Neural crest cell (in vitro differentiated cells): Measurements from ENCODE around the gene PLPP4. TPM values are rescaled to one million over a fixed set of nuclear protein-coding genes. Genes with fewer than 3 reads are reported as not detected.

ENCODE experiments used
- DNase-seq: peaks from one replicate; pipeline ENCODE4 v3.0.0; 2021; ENCODE audit warnings: low read depth, mixed read lengths, low spot score
- H3K27ac Mint-ChIP-seq: one replicate; pipeline ENCODE4 v1.8.0; 2021; ENCODE audit warnings: mild to moderate bottlenecking, mixed read lengths; ENCODE audit not compliant: unreplicated experiment
- H3K27me3 Mint-ChIP-seq: 2 replicates; pipeline ENCODE4 v1.8.0; 2021; ENCODE audit warnings: low read depth, mild to moderate bottlenecking, mixed read lengths
- H3K36me3 Mint-ChIP-seq: 2 replicates; pipeline ENCODE4 v1.8.0; 2021; ENCODE audit warnings: low read depth, mild to moderate bottlenecking, mixed read lengths
- H3K4me1 Mint-ChIP-seq: 2 replicates; pipeline ENCODE4 v1.8.0; 2021; ENCODE audit warnings: mixed read lengths
- H3K4me3 Mint-ChIP-seq: one replicate; pipeline ENCODE4 v1.8.0; 2021; ENCODE audit warnings: mild to moderate bottlenecking, mixed read lengths
- H3K9me3 Mint-ChIP-seq: 2 replicates; pipeline ENCODE4 v1.8.0; 2021; ENCODE audit warnings: mixed read lengths
- total RNA-seq: library from RNA; stranded (reverse); gene quantifications from 2 replicates; pipeline ENCODE4 v1.2.1, GENCODE V29; 2021
- TF ChIP-seq, protein P1 (sequence below): fragments of 200-600 bp; sonication (generic); conservative IDR thresholded peaks from 2 replicates; pipeline ENCODE4 v1.5.0; 2021; ENCODE audit warnings: antibody characterized with exemption, mild to moderate bottlenecking

PLPP4 gene
- total RNA-seq, 1 donor from 2014 or later, result not detected

DNA sequence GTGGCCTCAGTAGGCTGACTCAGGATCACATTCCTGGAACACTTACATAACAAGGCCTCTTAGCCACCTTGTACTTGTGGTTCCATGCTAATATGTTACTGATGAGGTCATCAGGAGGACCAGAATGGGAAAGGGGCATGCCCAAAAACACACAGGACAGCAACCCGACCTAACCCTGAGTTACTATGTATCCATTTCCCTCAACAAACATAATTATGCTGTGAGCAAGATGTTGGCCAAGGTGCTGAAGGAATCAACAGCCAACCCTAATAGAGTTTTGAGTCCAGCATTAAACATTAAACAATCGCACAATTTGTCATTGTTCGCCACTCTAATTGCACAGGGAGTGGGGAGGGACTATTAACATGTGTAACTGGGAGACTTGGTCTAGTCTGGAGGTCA lies 129.4 kb downstream of the PLPP4 start:
- H3K4me3 Mint-ChIP-seq, result no peak overlapping the region
- TF ChIP-seq, protein P1, sequence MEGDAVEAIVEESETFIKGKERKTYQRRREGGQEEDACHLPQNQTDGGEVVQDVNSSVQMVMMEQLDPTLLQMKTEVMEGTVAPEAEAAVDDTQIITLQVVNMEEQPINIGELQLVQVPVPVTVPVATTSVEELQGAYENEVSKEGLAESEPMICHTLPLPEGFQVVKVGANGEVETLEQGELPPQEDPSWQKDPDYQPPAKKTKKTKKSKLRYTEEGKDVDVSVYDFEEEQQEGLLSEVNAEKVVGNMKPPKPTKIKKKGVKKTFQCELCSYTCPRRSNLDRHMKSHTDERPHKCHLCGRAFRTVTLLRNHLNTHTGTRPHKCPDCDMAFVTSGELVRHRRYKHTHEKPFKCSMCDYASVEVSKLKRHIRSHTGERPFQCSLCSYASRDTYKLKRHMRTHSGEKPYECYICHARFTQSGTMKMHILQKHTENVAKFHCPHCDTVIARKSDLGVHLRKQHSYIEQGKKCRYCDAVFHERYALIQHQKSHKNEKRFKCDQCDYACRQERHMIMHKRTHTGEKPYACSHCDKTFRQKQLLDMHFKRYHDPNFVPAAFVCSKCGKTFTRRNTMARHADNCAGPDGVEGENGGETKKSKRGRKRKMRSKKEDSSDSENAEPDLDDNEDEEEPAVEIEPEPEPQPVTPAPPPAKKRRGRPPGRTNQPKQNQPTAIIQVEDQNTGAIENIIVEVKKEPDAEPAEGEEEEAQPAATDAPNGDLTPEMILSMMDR, result no peak
- no peaks in the 10 kb centered on the region for H3K36me3 Mint-ChIP-seq
- DNase-seq, result no peak
- H3K27me3 Mint-ChIP-seq, result peaks cover 5% of the 10 kb centered on the region
- no peaks in the 10 kb centered on the region for H3K9me3 Mint-ChIP-seq
- H3K27ac Mint-ChIP-seq, result no peak overlapping the region
- H3K4me1 Mint-ChIP-seq, result peaks cover 2% of the 10 kb centered on the region

DNA sequence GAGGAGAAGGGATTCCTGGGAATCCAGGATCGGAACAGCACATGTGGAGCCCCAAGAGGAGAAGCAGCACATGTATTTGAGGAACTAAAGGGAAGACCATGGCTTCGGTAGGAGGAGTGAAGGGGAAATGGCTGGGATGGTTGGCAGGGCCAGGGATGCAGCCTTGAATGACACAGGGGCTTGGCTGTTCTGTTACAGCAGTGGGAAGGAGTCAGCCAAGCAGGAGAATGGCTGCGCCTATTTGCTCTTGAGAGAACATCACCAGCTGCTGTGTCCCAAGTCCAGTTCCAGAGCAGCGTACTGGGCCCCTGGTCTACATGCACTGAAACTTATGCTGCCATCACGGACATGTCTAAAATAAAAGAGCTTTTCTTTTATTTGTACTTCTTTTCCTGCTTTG lies 130.0 kb downstream of the PLPP4 start:
- Mint-ChIP-seq H3K27ac (no peak overlapping the region), H3K9me3 (no peaks in the 10 kb centered on the region), H3K4me1 (no peaks in the 10 kb centered on the region), H3K36me3 (no peaks in the 10 kb centered on the region), H3K27me3 (peaks cover 3% of the 10 kb centered on the region), H3K4me3 (no peak overlapping the region)
- TF ChIP-seq, protein P1, result no peak
- no peak for DNase-seq

DNA sequence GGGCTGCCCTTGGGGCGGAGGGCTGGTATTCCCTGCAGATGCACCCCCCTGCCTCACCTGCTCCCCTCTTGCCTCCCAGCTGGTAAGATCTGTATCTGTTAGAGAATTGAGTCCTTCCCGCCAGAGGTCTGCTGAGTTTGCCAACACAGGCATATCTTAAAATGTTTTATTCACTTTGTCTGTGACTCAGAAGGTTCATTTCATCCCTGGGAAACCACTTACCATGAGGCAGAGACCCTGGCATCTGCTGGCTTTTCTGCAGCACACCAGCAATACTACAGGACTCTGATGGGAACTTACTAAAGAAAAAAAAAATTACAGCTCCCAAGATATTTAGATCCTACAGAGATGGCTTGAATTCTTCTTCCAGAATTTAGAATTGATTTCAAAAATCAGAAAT lies 131.3 kb downstream of the PLPP4 start:
- TF ChIP-seq, protein P1, result no peak
- Mint-ChIP-seq H3K9me3 (no peaks in the 10 kb centered on the region), H3K4me3 (no peak overlapping the region), H3K27ac (no peak overlapping the region), H3K36me3 (no peaks in the 10 kb centered on the region), H3K27me3 (peaks cover 4% of the 10 kb centered on the region), H3K4me1 (no peaks in the 10 kb centered on the region)
- DNase-seq, result no peak

DNA sequence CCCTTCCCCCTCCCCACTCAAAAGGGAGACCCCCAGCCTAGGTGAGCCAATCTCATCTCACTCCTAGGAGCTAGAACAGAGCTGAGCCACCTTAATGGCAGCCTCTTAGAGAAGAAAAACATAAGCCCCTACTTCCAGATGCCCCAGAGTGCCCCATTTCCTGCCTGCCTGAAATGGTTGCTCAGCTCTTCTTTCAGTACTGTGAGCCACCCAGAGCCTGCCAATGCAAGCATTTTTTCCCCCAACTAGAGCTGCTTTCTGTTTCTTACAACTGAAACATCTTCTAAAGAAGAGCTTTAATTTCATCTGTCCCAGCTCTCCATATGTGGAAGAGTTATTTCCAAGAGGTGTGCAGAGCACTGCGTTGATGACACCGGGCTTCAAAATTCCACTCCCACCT lies 136.7 kb downstream of the PLPP4 start:
- TF ChIP-seq, protein P1, result no peak
- Mint-ChIP-seq H3K4me3 (no peak overlapping the region), H3K9me3 (no peaks in the 10 kb centered on the region), H3K36me3 (no peaks in the 10 kb centered on the region), H3K4me1 (no peaks in the 10 kb centered on the region), H3K27ac (no peak overlapping the region), H3K27me3 (peaks cover 12% of the 10 kb centered on the region)
- no peak for DNase-seq

DNA sequence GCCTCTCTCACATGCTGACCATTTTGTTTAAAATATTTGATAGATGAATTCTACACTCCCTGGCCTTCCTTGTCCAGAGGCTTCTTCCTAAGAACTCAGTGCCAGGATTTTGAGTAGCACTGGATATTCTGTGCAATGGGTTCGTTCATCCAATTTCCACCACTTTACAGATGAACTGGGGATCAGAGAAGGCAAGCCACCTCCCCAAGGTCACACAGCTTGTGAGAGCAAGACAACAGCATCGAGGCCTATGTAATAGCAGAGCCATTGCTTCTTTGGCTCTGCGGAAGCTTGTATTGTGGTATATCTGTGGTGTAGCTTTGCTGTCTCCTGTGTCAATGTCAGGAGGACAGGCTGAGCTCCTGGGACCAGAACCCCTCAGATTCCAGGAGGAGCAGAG lies 140.9 kb downstream of the PLPP4 start:
- TF ChIP-seq, protein P1, result no peak
- DNase-seq, result no peak
- Mint-ChIP-seq H3K36me3 (no peaks in the 10 kb centered on the region), H3K9me3 (peaks cover 2% of the 10 kb centered on the region), H3K4me3 (no peak overlapping the region), H3K27ac (no peak overlapping the region), H3K4me1 (peaks cover 10% of the 10 kb centered on the region), H3K27me3 (peaks cover 12% of the 10 kb centered on the region)

DNA sequence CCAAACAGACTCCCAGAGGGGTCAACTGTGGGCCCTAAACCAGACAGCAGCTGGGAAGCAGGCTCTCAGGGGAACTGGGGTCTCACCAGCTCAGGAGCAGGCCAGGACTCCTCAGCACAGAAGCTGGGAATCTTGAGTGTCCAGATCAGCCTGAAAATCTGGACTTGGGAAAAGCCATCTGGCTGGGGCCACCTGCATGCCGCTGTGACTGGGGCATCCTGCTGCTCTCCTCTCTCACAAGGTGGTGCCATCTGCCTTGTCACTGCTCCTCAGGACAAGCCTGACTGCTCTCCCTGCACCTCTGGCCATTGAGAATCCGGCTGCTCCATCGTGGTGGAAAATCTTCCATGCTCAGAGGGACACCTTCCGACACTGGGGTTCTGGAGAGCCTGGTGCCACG lies 141.4 kb downstream of the PLPP4 start:
- H3K9me3 Mint-ChIP-seq, result peaks cover 6% of the 10 kb centered on the region
- TF ChIP-seq, protein P1, result no peak
- no peak overlapping the region for H3K27ac Mint-ChIP-seq
- peaks cover 10% of the 10 kb centered on the region for H3K27me3 Mint-ChIP-seq
- H3K4me3 Mint-ChIP-seq, result no peak overlapping the region
- DNase-seq, result no peak
- H3K36me3 Mint-ChIP-seq, result no peaks in the 10 kb centered on the region
- H3K4me1 Mint-ChIP-seq, result peaks cover 15% of the 10 kb centered on the region
